Effector memory CD4-positive, alpha-beta T cell (primary cell): Measurements from ENCODE around the gene PYGM.

Experiments used
- DNase-seq, 3 donors: peaks; one replicate each; pipeline ENCODE4 v3.0.0-alpha.2; 2020
- H3K27ac ChIP-seq: 2 replicates; pipeline ENCODE4 v1.7.0; 2013; ENCODE audit warnings: mild to moderate bottlenecking, low read length, moderate library complexity; ENCODE audit not compliant: insufficient read depth, poor library complexity, severe bottlenecking
- H3K27me3 ChIP-seq: replicated peaks from 2 replicates; pipeline ENCODE4 v1.7.0; 2013; ENCODE audit warnings: mild to moderate bottlenecking, low read length; ENCODE audit not compliant: insufficient read depth, control insufficient read depth, poor library complexity, severe bottlenecking
- H3K36me3 ChIP-seq: 2 replicates; pipeline ENCODE4 v1.7.0; 2013; ENCODE audit warnings: mild to moderate bottlenecking, low read length, moderate library complexity; ENCODE audit not compliant: control insufficient read depth, insufficient read depth
- H3K4me1 ChIP-seq: 2 replicates; pipeline ENCODE4 v1.7.0; 2013; ENCODE audit warnings: low read length, mild to moderate bottlenecking; ENCODE audit not compliant: control insufficient read depth, insufficient read depth, poor library complexity, severe bottlenecking
- H3K4me3 ChIP-seq: 2 replicates; pipeline ENCODE4 v1.7.0; 2013; ENCODE audit warnings: low read length, low read depth, mild to moderate bottlenecking; ENCODE audit not compliant: insufficient read depth, poor library complexity, severe bottlenecking
- H3K9me3 ChIP-seq: 2 replicates; pipeline ENCODE4 v1.7.0; 2013; ENCODE audit warnings: mild to moderate bottlenecking, low read length, moderate library complexity; ENCODE audit not compliant: control insufficient read depth

The PYGM gene

GRCh38 chr11:64800303-64801157 is 40.8 kb upstream of the PYGM start:
- Histone ChIP-seq H3K4me1 (peaks cover 22% of the 10 kb centered on the region), H3K9me3 (no peaks in the 10 kb centered on the region), H3K27ac (no peak overlapping the region), H3K36me3 (peaks cover 56% of the 10 kb centered on the region), H3K27me3 (no peaks in the 10 kb centered on the region), H3K4me3 (no peak overlapping the region)
- no peak for DNase-seq

GRCh38 chr11:64799623-64800302 is 40.0 kb upstream of the PYGM start:
- Histone ChIP-seq H3K36me3 (peaks cover 50% of the 10 kb centered on the region), H3K4me1 (peaks cover 22% of the 10 kb centered on the region), H3K27ac (peak overlapping the region; percentile 4), H3K27me3 (no peaks in the 10 kb centered on the region), H3K4me3 (no peak overlapping the region), H3K9me3 (no peaks in the 10 kb centered on the region)
- DNase-seq = no peak

GRCh38 chr11:64799256-64799622 is 39.5 kb upstream of the PYGM start:
- Histone ChIP-seq H3K4me1 (peaks cover 22% of the 10 kb centered on the region), H3K27ac (peak overlapping the region; percentile 4), H3K27me3 (no peaks in the 10 kb centered on the region), H3K36me3 (peaks cover 49% of the 10 kb centered on the region), H3K9me3 (no peaks in the 10 kb centered on the region), H3K4me3 (no peak overlapping the region)
- no peak for DNase-seq

GRCh38 chr11:64796757-64797541 is 37.2 kb upstream of the PYGM start:
- Histone ChIP-seq H3K36me3 (peaks cover 60% of the 10 kb centered on the region), H3K27me3 (no peaks in the 10 kb centered on the region), H3K9me3 (no peaks in the 10 kb centered on the region), H3K27ac (no peak overlapping the region), H3K4me3 (no peak overlapping the region), H3K4me1 (peaks cover 6% of the 10 kb centered on the region)
- no peak for DNase-seq

GRCh38 chr11:64796047-64796756 is 36.4 kb upstream of the PYGM start:
- Histone ChIP-seq H3K9me3 (no peaks in the 10 kb centered on the region), H3K4me1 (no peaks in the 10 kb centered on the region), H3K36me3 (peaks cover 67% of the 10 kb centered on the region), H3K27me3 (no peaks in the 10 kb centered on the region), H3K27ac (no peak overlapping the region), H3K4me3 (no peak overlapping the region)
- DNase-seq = no peak

GRCh38 chr11:64794526-64794925 is 34.8 kb upstream of the PYGM start:
- Histone ChIP-seq H3K27ac (no peak overlapping the region), H3K9me3 (no peaks in the 10 kb centered on the region), H3K4me3 (no peak overlapping the region), H3K4me1 (no peaks in the 10 kb centered on the region), H3K36me3 (peaks cover 66% of the 10 kb centered on the region), H3K27me3 (no peaks in the 10 kb centered on the region)
- DNase-seq = no peak

- no peaks in the 10 kb centered on the region for H3K27me3 ChIP-seq
- no peak overlapping the region for H3K4me3 ChIP-seq
- no peaks in the 10 kb centered on the region for H3K4me1 ChIP-seq
- H3K36me3 ChIP-seq = peaks cover 66% of the 10 kb centered on the region
- H3K9me3 ChIP-seq = no peaks in the 10 kb centered on the region
- DNase-seq = no peak
- H3K27ac ChIP-seq = peak overlapping the region; percentile 13
Measured at GRCh38 chr11:64793271-64794160, 33.7 kb upstream of the PYGM start.

GRCh38 chr11:64792482-64792881 is 32.7 kb upstream of the PYGM start:
- Histone ChIP-seq H3K4me1 (no peaks in the 10 kb centered on the region), H3K27ac (no peak overlapping the region), H3K27me3 (no peaks in the 10 kb centered on the region), H3K9me3 (no peaks in the 10 kb centered on the region), H3K4me3 (no peak overlapping the region), H3K36me3 (peaks cover 66% of the 10 kb centered on the region)
- DNase-seq = no peak

- Histone ChIP-seq H3K4me3 (no peak overlapping the region), H3K9me3 (no peaks in the 10 kb centered on the region), H3K27ac (no peak overlapping the region), H3K27me3 (no peaks in the 10 kb centered on the region), H3K36me3 (peaks cover 59% of the 10 kb centered on the region), H3K4me1 (no peaks in the 10 kb centered on the region)
- DNase-seq = no peak
Measured at GRCh38 chr11:64791781-64792291, 32.1 kb upstream of the PYGM start.
